Adrenal gland (tissue), 5 donors: ENCODE results near the gene AOC2.

Experiments
- CTCF ChIP-seq, 6 experiments: fragments of 450-650 bp in 4 of 6; fragments of 200-600 bp in 2 of 6; sonication (generic) in 1 of 6; IDR thresholded peaks; 1 replicate in 5 of 6; 2 replicates in 1 of 6; pipeline versions ENCODE4 v1.5.1 to v1.8.0; 2016 to 2021; ENCODE audit warnings: antibody characterized with exemption in 6 of 6, mild to moderate bottlenecking in 2 of 6, moderate library complexity in 1 of 6
- POLR2A ChIP-seq, 2 donors: fragments of 450-650 bp; IDR thresholded peaks; one replicate each; pipeline ENCODE4 v1.6.1; 2017; ENCODE audit warnings: antibody characterized with exemption in 2 of 2, mild to moderate bottlenecking in 2 of 2, moderate library complexity in 1 of 2
- donor health status: DM: no; HTN: no; CAD: no.

GRCh38 chr17:42891539-42892152 is 47.3 kb downstream of the AOC2 start:
- no peak for TF ChIP-seq POLR2A (IDR thresholded peaks at IDR 0.05)
- no peak for TF ChIP-seq CTCF (IDR thresholded peaks at IDR 0.05)
